ENCODE results near the gene SSTR1.

SSTR1 gene

GRCh38 chr14:38248321-38249028 lies 40.8 kb downstream of the SSTR1 start:
- Histone ChIP-seq H3K79me2 (ENCODE audit: insufficient read depth, low read length) (no peaks in the 10 kb centered on the region), H3K4me2 (ENCODE audit: low read depth, low read length, poor library complexity, severe bottlenecking) (no peak overlapping the region), H3K9me2 (replicated peaks; ENCODE audit: insufficient read depth, low read length) (no peaks in the 10 kb centered on the region), H3K9me3 (ENCODE audit: insufficient read depth, low read length) (no peaks in the 10 kb centered on the region), H2AFZ (ENCODE audit: low read depth, low read length, severe bottlenecking) (no peak overlapping the region), H3K27ac (ENCODE audit: low read depth, low read length) (no peak overlapping the region), H4K20me1 (ENCODE audit: low read depth, low read length) (no peaks in the 10 kb centered on the region), H3K27me3 (ENCODE audit: low read length) (no peaks in the 10 kb centered on the region), H3K36me3 (ENCODE audit: low read length) (no peaks in the 10 kb centered on the region), H3K9ac (ENCODE audit: low read length) (no peak overlapping the region), H3F3A (ENCODE audit: insufficient read depth) (no peaks in the 10 kb centered on the region), H3K4me3 (ENCODE audit: insufficient read depth, low read length, poor library complexity, severe bottlenecking) (no peak overlapping the region)
- no peak for TF ChIP-seq EZH2phosphoT487 (conservative IDR thresholded peaks at IDR 0.05; ENCODE audit: low read length)
- TF ChIP-seq CTCF (IDR thresholded peaks at IDR 0.05; ENCODE audit: insufficient read depth, low read length, poor library complexity, severe bottlenecking), result no peak

- H3K27me3 ChIP-seq (ENCODE audit: low read length), result no peaks in the 10 kb centered on the region
- no peak overlapping the region for H3K4me3 ChIP-seq (ENCODE audit: insufficient read depth, low read length, poor library complexity, severe bottlenecking)
- H3K79me2 ChIP-seq (ENCODE audit: insufficient read depth, low read length), result no peaks in the 10 kb centered on the region
- no peaks in the 10 kb centered on the region for H3K9me2 ChIP-seq (replicated peaks; ENCODE audit: insufficient read depth, low read length)
- no peaks in the 10 kb centered on the region for H3F3A ChIP-seq (ENCODE audit: insufficient read depth)
- H3K9me3 ChIP-seq (ENCODE audit: insufficient read depth, low read length), result no peaks in the 10 kb centered on the region
- H4K20me1 ChIP-seq (ENCODE audit: low read depth, low read length), result no peaks in the 10 kb centered on the region
- no peak overlapping the region for H3K4me2 ChIP-seq (ENCODE audit: low read depth, low read length, poor library complexity, severe bottlenecking)
- H3K36me3 ChIP-seq (ENCODE audit: low read length), result no peaks in the 10 kb centered on the region
- no peak overlapping the region for H3K27ac ChIP-seq (ENCODE audit: low read depth, low read length)
- H3K9ac ChIP-seq (ENCODE audit: low read length), result no peak overlapping the region
- TF ChIP-seq EZH2phosphoT487 (conservative IDR thresholded peaks at IDR 0.05; ENCODE audit: low read length) (no peak), CTCF (IDR thresholded peaks at IDR 0.05; ENCODE audit: insufficient read depth, low read length, poor library complexity, severe bottlenecking) (no peak)
- no peak overlapping the region for H2AFZ ChIP-seq (ENCODE audit: low read depth, low read length, severe bottlenecking)
These were observed 42.6 kb downstream of the SSTR1 start for GRCh38 chr14:38250331-38250730.

- H3K27me3 ChIP-seq (ENCODE audit: low read length), result no peaks in the 10 kb centered on the region
- no peak overlapping the region for H3K27ac ChIP-seq (ENCODE audit: low read depth, low read length)
- H3K36me3 ChIP-seq (ENCODE audit: low read length), result no peaks in the 10 kb centered on the region
- no peaks in the 10 kb centered on the region for H3K79me2 ChIP-seq (ENCODE audit: insufficient read depth, low read length)
- H3K4me2 ChIP-seq (ENCODE audit: low read depth, low read length, poor library complexity, severe bottlenecking), result no peak overlapping the region
- no peaks in the 10 kb centered on the region for H3F3A ChIP-seq (ENCODE audit: insufficient read depth)
- H2AFZ ChIP-seq (ENCODE audit: low read depth, low read length, severe bottlenecking), result no peak overlapping the region
- no peak overlapping the region for H3K9ac ChIP-seq (ENCODE audit: low read length)
- no peaks in the 10 kb centered on the region for H3K9me2 ChIP-seq (replicated peaks; ENCODE audit: insufficient read depth, low read length)
- TF ChIP-seq CTCF (IDR thresholded peaks at IDR 0.05; ENCODE audit: insufficient read depth, low read length, poor library complexity, severe bottlenecking), result no peak
- TF ChIP-seq EZH2phosphoT487 (conservative IDR thresholded peaks at IDR 0.05; ENCODE audit: low read length), result no peak
- no peaks in the 10 kb centered on the region for H3K9me3 ChIP-seq (ENCODE audit: insufficient read depth, low read length)
- H4K20me1 ChIP-seq (ENCODE audit: low read depth, low read length), result no peaks in the 10 kb centered on the region
- no peak overlapping the region for H3K4me3 ChIP-seq (ENCODE audit: insufficient read depth, low read length, poor library complexity, severe bottlenecking)
These were observed 44.5 kb downstream of the SSTR1 start for GRCh38 chr14:38252066-38252710.
